Stimulated activated naive CD8-positive, alpha-beta T cell treated with anti-CD3 and anti-CD28 coated beads, Interleukin-15, Interleukin-2, amounts not matched to agents 100 ng/mL and 50 ng/mL, for 24 hours (primary cell): ENCODE results near the gene TRIM38.
"Not testable (repeated sequence)": the region's sequence is repeated elsewhere in the genome, so short reads cannot be mapped to it uniquely, and the experiment has no call there.

Experiments used
- H3K27ac Mint-ChIP-seq: one replicate; pipeline ENCODE4 v1.8.0; 2021; ENCODE audit warnings: mild to moderate bottlenecking, mixed read lengths
- H3K27me3 Mint-ChIP-seq: one replicate; pipeline ENCODE4 v1.8.0; 2021; ENCODE audit warnings: mixed read lengths
- H3K36me3 Mint-ChIP-seq: one replicate; pipeline ENCODE4 v1.8.0; 2021; ENCODE audit warnings: low read depth, mixed read lengths
- H3K4me1 Mint-ChIP-seq: one replicate; pipeline ENCODE4 v1.8.0; 2021; ENCODE audit warnings: low read depth, mixed read lengths
- H3K4me3 Mint-ChIP-seq: one replicate; pipeline ENCODE4 v1.8.0; 2021; ENCODE audit warnings: mild to moderate bottlenecking, mixed read lengths
- H3K9me3 Mint-ChIP-seq: one replicate; pipeline ENCODE4 v1.8.0; 2021; ENCODE audit warnings: mixed read lengths

The TRIM38 gene

GRCh38 chr6:25972128-25972527 lies 9.5 kb downstream of the TRIM38 start:
- peaks cover 86% of the 10 kb centered on the region for H3K36me3 Mint-ChIP-seq
- H3K9me3 Mint-ChIP-seq = peaks cover 5% of the 10 kb centered on the region
- peaks cover 58% of the 10 kb centered on the region for H3K4me1 Mint-ChIP-seq
- H3K27ac Mint-ChIP-seq = no peak overlapping the region
- no peak overlapping the region for H3K4me3 Mint-ChIP-seq
- H3K27me3 Mint-ChIP-seq = no peaks in the 10 kb centered on the region

- Mint-ChIP-seq H3K36me3 (peaks cover 83% of the 10 kb centered on the region), H3K4me3 (no peak overlapping the region), H3K9me3 (peaks cover 4% of the 10 kb centered on the region), H3K27ac (no peak overlapping the region), H3K27me3 (no peaks in the 10 kb centered on the region), H3K4me1 (peaks cover 50% of the 10 kb centered on the region)
Measured at GRCh38 chr6:25972902-25973301, 10.3 kb downstream of the TRIM38 start.

- Mint-ChIP-seq H3K27ac (no peak overlapping the region), H3K27me3 (no peaks in the 10 kb centered on the region), H3K4me1 (peaks cover 39% of the 10 kb centered on the region), H3K36me3 (peaks cover 73% of the 10 kb centered on the region), H3K4me3 (no peak overlapping the region), H3K9me3 (no peaks in the 10 kb centered on the region)
Measured at GRCh38 chr6:25973923-25974555, 11.4 kb downstream of the TRIM38 start.

- Mint-ChIP-seq H3K36me3 (peaks cover 60% of the 10 kb centered on the region), H3K27me3 (no peaks in the 10 kb centered on the region), H3K27ac (no peak overlapping the region), H3K4me3 (no peak overlapping the region), H3K4me1 (peaks cover 24% of the 10 kb centered on the region), H3K9me3 (no peaks in the 10 kb centered on the region)
Measured at GRCh38 chr6:25975923-25976560, 13.4 kb downstream of the TRIM38 start.

GRCh38 chr6:25980935-25981334 lies 18.3 kb downstream of the TRIM38 start:
- no peak overlapping the region for H3K27ac Mint-ChIP-seq
- H3K27me3 Mint-ChIP-seq = no peaks in the 10 kb centered on the region
- peaks cover 63% of the 10 kb centered on the region for H3K36me3 Mint-ChIP-seq

GRCh38 chr6:25981568-25982263 lies 19.1 kb downstream of the TRIM38 start:
- H3K27ac Mint-ChIP-seq = peak overlapping the region; percentile 5
- H3K9me3 Mint-ChIP-seq = no peaks in the 10 kb centered on the region
- H3K4me1 Mint-ChIP-seq = peaks cover 12% of the 10 kb centered on the region
- no peak overlapping the region for H3K4me3 Mint-ChIP-seq
- H3K36me3 Mint-ChIP-seq = peaks cover 63% of the 10 kb centered on the region
- no peaks in the 10 kb centered on the region for H3K27me3 Mint-ChIP-seq

More at GRCh38 chr6:25980935-25981334, 18.3 kb downstream of the TRIM38 start:
- no peaks in the 10 kb centered on the region for H3K9me3 Mint-ChIP-seq
- H3K4me1 Mint-ChIP-seq = peaks cover 18% of the 10 kb centered on the region
- H3K4me3 Mint-ChIP-seq = no peak overlapping the region

GRCh38 chr6:25984265-25984664 lies 21.7 kb downstream of the TRIM38 start:
- H3K27ac Mint-ChIP-seq = peak overlapping the region; percentile 21
- H3K4me3 Mint-ChIP-seq = no peak overlapping the region
- peaks cover 69% of the 10 kb centered on the region for H3K36me3 Mint-ChIP-seq
- peaks cover 10% of the 10 kb centered on the region for H3K4me1 Mint-ChIP-seq
- no peaks in the 10 kb centered on the region for H3K9me3 Mint-ChIP-seq
- no peaks in the 10 kb centered on the region for H3K27me3 Mint-ChIP-seq

- H3K36me3 Mint-ChIP-seq = peaks cover 52% of the 10 kb centered on the region
- H3K27ac Mint-ChIP-seq = no peak overlapping the region
- no peak overlapping the region for H3K4me3 Mint-ChIP-seq
- H3K9me3 Mint-ChIP-seq = no peaks in the 10 kb centered on the region
- peaks cover 15% of the 10 kb centered on the region for H3K4me1 Mint-ChIP-seq
- H3K27me3 Mint-ChIP-seq = no peaks in the 10 kb centered on the region
Measured at GRCh38 chr6:25987845-25988244, 25.2 kb downstream of the TRIM38 start.

GRCh38 chr6:25990172-25990873 lies 27.7 kb downstream of the TRIM38 start:
- Mint-ChIP-seq H3K36me3 (peaks cover 28% of the 10 kb centered on the region), H3K27me3 (no peaks in the 10 kb centered on the region), H3K9me3 (no peaks in the 10 kb centered on the region), H3K27ac (no peak overlapping the region), H3K4me1 (peaks cover 26% of the 10 kb centered on the region), H3K4me3 (no peak overlapping the region)

- Mint-ChIP-seq H3K4me3 (peak overlapping the region; percentile 94), H3K27ac (peak overlapping the region; percentile 91), H3K36me3 (peaks cover 15% of the 10 kb centered on the region), H3K27me3 (no peaks in the 10 kb centered on the region), H3K4me1 (peaks cover 26% of the 10 kb centered on the region), H3K9me3 (no peaks in the 10 kb centered on the region)
Measured at GRCh38 chr6:25991785-25992412, 29.3 kb downstream of the TRIM38 start.

GRCh38 chr6:25992413-25993340 lies 30.1 kb downstream of the TRIM38 start:
- H3K27me3 Mint-ChIP-seq = no peaks in the 10 kb centered on the region

GRCh38 chr6:25993341-25993684 lies 30.7 kb downstream of the TRIM38 start:
- not testable (repeated sequence) for H3K36me3 Mint-ChIP-seq, H3K27ac Mint-ChIP-seq, H3K27me3 Mint-ChIP-seq, H3K9me3 Mint-ChIP-seq
- H3K4me1 Mint-ChIP-seq = peaks cover 23% of the 10 kb centered on the region
- peak overlapping the region; percentile 76 for H3K4me3 Mint-ChIP-seq

More at GRCh38 chr6:25992413-25993340, 30.1 kb downstream of the TRIM38 start:
- H3K27ac Mint-ChIP-seq = peak overlapping the region; percentile 93
- peaks cover 24% of the 10 kb centered on the region for H3K4me1 Mint-ChIP-seq
- H3K9me3 Mint-ChIP-seq = no peaks in the 10 kb centered on the region
- peak overlapping the region; percentile 94 for H3K4me3 Mint-ChIP-seq
- peaks cover 7% of the 10 kb centered on the region for H3K36me3 Mint-ChIP-seq

- H3K27me3 Mint-ChIP-seq = no peaks in the 10 kb centered on the region
- peaks cover 23% of the 10 kb centered on the region for H3K4me1 Mint-ChIP-seq
- no peaks in the 10 kb centered on the region for H3K9me3 Mint-ChIP-seq
- peaks cover 11% of the 10 kb centered on the region for H3K36me3 Mint-ChIP-seq
- H3K27ac Mint-ChIP-seq = no peak overlapping the region
- H3K4me3 Mint-ChIP-seq = no peak overlapping the region
Measured at GRCh38 chr6:25995507-25995906, 32.9 kb downstream of the TRIM38 start.

- Mint-ChIP-seq H3K27me3 (no peaks in the 10 kb centered on the region), H3K9me3 (no peaks in the 10 kb centered on the region), H3K4me3 (no peak overlapping the region), H3K4me1 (peaks cover 11% of the 10 kb centered on the region), H3K36me3 (peaks cover 20% of the 10 kb centered on the region), H3K27ac (peak overlapping the region; percentile 1)
Measured at GRCh38 chr6:25997921-25998320, 35.3 kb downstream of the TRIM38 start.
